GM23248 (cell line): ENCODE data around the gene C2CD2.

ENCODE experiments used
- EZH2 ChIP-seq: fragments of 200-600 bp; sonication (generic); IDR thresholded peaks from 2 replicates; pipeline ENCODE4 v1.6.1; 2018; ENCODE audit warnings: antibody characterized with exemption, mild to moderate bottlenecking; ENCODE audit not compliant: insufficient read depth, poor library complexity, severe bottlenecking
- EZH2phosphoT487 ChIP-seq: fragments of 200-600 bp; sonication (generic); IDR thresholded peaks from 2 replicates; pipeline ENCODE4 v1.6.1; 2018; ENCODE audit warnings: antibody characterized with exemption, moderate library complexity, mild to moderate bottlenecking, low read depth; ENCODE audit not compliant: insufficient read depth

- no peak for TF ChIP-seq EZH2
- no peak for TF ChIP-seq EZH2phosphoT487
These were observed 116.0 kb downstream of the C2CD2 start for GRCh38 chr21:41837756-41838297.
